GM21529 (cell line): ENCODE data around the gene SEPSECS.

Experiments
- ATAC-seq: cut with Tn5 transposase; IDR thresholded peaks from one replicate; pipeline ENCODE4 v1.9.1; 2021; ENCODE audit not compliant: unreplicated experiment

SEPSECS gene

GRCh38 chr4:25157081-25157480 lies 3.2 kb downstream of the SEPSECS start:
- no peak for ATAC-seq

GRCh38 chr4:25155947-25156346 lies 4.3 kb downstream of the SEPSECS start:
- no peak for ATAC-seq

GRCh38 chr4:25154594-25155265 lies 5.5 kb downstream of the SEPSECS start:
- no peak for ATAC-seq

- no peak for ATAC-seq
These were observed 14.2 kb downstream of the SEPSECS start for GRCh38 chr4:25146076-25146475.

- ATAC-seq = no peak
These were observed 15.3 kb downstream of the SEPSECS start for GRCh38 chr4:25144870-25145481.

- no peak for ATAC-seq
These were observed 17.8 kb downstream of the SEPSECS start for GRCh38 chr4:25142468-25142867.

- no peak for ATAC-seq
These were observed 18.7 kb downstream of the SEPSECS start for GRCh38 chr4:25141592-25141991.

GRCh38 chr4:25133132-25133531 lies 27.1 kb downstream of the SEPSECS start:
- no peak for ATAC-seq

GRCh38 chr4:25131926-25132325 lies 28.3 kb downstream of the SEPSECS start:
- ATAC-seq = no peak

GRCh38 chr4:25131381-25131780 lies 28.9 kb downstream of the SEPSECS start:
- no peak for ATAC-seq

GRCh38 chr4:25129917-25130316 lies 30.3 kb downstream of the SEPSECS start:
- ATAC-seq = no peak

GRCh38 chr4:25128671-25129070 lies 31.6 kb downstream of the SEPSECS start:
- ATAC-seq = peak; percentile 51

- peak; percentile 98 for ATAC-seq
These were observed 37.0 kb downstream of the SEPSECS start for GRCh38 chr4:25123236-25123635.

GRCh38 chr4:25120146-25120940 lies 39.9 kb downstream of the SEPSECS start:
- ATAC-seq = no peak

- no peak for ATAC-seq
These were observed 42.4 kb downstream of the SEPSECS start for GRCh38 chr4:25117716-25118472.

- ATAC-seq = no peak
These were observed 43.0 kb downstream of the SEPSECS start for GRCh38 chr4:25117274-25117673.

- no peak for ATAC-seq
These were observed 46.0 kb downstream of the SEPSECS start for GRCh38 chr4:25113915-25114904.

GRCh38 chr4:25112995-25113380 lies 47.3 kb downstream of the SEPSECS start:
- ATAC-seq = no peak

GRCh38 chr4:25112366-25112994 lies 47.8 kb downstream of the SEPSECS start:
- ATAC-seq = no peak
